SK-N-MC (cell line): ENCODE measurements around the gene LRRC3.

Experiments
- DNase-seq: peaks from one replicate; pipeline ENCODE4 v3.0.0-alpha.2; 2011; ENCODE audit warnings: low read depth, low spot score
- H3K27ac ChIP-seq: fragments of 200-600 bp; sonication (generic); 2 replicates; pipeline ENCODE4 v1.5.1; 2016; ENCODE audit warnings: mixed run types
- H3K36me3 ChIP-seq: fragments of 200-600 bp; sonication (generic); 2 replicates; pipeline ENCODE4 v1.6.1; 2017; ENCODE audit warnings: antibody characterized with exemption, low read length, mixed read lengths; ENCODE audit not compliant: insufficient read depth
- H3K4me3 ChIP-seq: fragments of 200-600 bp; sonication (generic); 2 replicates; pipeline ENCODE4 v1.5.1; 2016
- H3K9ac ChIP-seq: fragments of 200-600 bp; sonication (generic); 2 replicates; pipeline ENCODE4 v1.8.0; 2017; ENCODE audit warnings: mixed run types, mixed read lengths; ENCODE audit not compliant: insufficient read length
- H3K9me3 ChIP-seq: fragments of 200-600 bp; sonication (generic); 2 replicates; pipeline ENCODE4 v1.6.1; 2017; ENCODE audit warnings: low read depth, mild to moderate bottlenecking, antibody characterized with exemption, low read length, moderate library complexity, mixed read lengths
- EZH2 ChIP-seq: fragments of 200-600 bp; sonication (generic); IDR thresholded peaks from one replicate; pipeline ENCODE4 v1.6.1; 2017; ENCODE audit warnings: antibody characterized with exemption
- FOXP2 ChIP-seq: optimal IDR thresholded peaks from 2 replicates; pipeline ENCODE3; 2011; ENCODE audit warnings: mild to moderate bottlenecking, moderate library complexity; ENCODE audit not compliant: insufficient read depth; ENCODE audit errors: extremely low read length, control extremely low read depth
- POLR2AphosphoS5 ChIP-seq: IDR thresholded peaks from 2 replicates; pipeline ENCODE4 v1.6.1; 2012; ENCODE audit warnings: mild to moderate bottlenecking, low read depth, low read length, borderline replicate concordance

Gene LRRC3

DNA sequence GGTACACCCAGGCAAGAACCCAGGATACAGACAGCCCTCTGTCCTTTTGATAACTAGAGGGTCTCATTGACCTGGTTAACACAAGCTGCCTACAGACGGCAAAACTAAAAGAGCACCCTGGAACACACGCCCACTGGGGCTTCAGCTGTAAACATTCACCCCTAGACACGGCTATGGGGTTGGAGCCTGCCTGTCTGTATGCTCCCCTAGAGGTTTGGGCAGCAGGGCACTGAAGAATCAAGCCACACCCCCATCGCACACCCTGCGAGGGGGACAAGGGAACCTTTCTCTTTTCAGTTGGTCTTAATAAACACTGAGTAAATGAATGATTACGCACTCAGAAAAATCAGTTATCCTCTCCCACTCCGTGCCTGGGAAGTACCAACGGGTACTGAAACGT lies 35.5 kb downstream of the LRRC3 start:
- DNase-seq: no peak
- no peaks in the 10 kb centered on the region for H3K9me3 ChIP-seq
- H3K9ac ChIP-seq: no peak overlapping the region
- no peak overlapping the region for H3K27ac ChIP-seq
- H3K4me3 ChIP-seq: no peak overlapping the region
- no peaks in the 10 kb centered on the region for H3K36me3 ChIP-seq
- TF ChIP-seq POLR2AphosphoS5 (no peak), FOXP2 (no peak), EZH2 (no peak)

DNA sequence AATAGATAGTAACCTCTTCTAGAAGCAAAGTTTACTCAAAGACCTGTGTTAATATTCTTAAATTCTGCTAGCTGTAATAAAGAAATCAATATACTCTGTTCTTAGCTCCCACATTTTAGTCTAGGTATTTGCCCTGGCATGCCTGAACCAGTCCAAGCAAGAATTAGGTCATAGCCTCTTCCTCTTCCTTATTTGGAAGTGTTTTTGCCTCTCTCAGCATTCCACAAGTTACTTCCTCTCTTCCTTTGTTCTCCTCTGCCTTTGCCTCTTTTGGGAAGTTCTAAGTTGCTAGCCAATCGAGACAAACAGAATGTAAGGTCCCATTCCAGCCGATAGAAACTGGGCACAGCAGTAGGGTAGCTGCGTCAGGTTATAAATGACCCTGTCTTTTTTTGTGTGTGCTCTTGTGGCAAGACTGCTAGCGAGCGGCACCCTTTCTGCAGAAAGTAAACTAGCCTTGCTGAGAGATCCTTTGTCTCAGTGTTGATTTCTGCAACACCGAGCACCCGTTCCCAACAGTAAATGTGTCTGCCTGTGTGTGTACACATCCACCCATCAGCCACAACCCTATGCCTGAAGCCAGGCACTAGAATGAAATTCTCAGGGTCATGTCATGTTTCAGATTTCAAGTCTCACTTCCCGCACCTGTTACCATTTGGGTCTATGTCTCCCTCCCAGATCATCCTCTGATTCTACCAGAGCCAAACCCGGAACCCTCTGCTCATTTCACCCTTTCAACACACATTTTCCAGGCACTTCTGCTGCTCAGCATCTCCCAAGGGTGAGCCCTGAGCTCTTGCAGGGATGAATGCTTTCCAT lies 37.5 kb downstream of the LRRC3 start:
- H3K27ac ChIP-seq: no peak overlapping the region
- no peak for DNase-seq
- H3K9me3 ChIP-seq: no peaks in the 10 kb centered on the region
- H3K4me3 ChIP-seq: no peak overlapping the region
- no peak overlapping the region for H3K9ac ChIP-seq
- TF ChIP-seq EZH2: no peak
- no peak for TF ChIP-seq POLR2AphosphoS5
- no peak for TF ChIP-seq FOXP2
- no peaks in the 10 kb centered on the region for H3K36me3 ChIP-seq

DNA sequence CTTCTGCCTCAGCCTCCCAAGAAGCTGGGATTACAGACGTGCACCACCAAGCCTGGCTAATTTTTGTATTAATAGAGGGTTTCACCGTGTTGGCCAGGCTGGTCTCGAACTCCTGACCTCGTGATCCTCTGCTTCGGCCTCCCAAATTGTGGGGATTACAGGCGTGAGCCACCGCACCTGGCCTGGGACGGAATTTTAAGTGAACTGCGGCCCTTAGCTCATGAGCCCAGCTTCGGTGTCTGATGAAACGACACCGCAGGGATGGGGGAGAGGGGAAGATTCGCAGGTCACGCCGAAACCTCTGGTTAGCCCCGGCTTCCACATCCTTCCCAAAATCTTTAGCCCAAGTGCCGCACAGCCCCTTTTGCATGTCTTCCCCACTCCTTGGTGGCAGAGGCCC lies 39.1 kb downstream of the LRRC3 start:
- no peaks in the 10 kb centered on the region for H3K36me3 ChIP-seq
- TF ChIP-seq POLR2AphosphoS5 (no peak), EZH2 (no peak), FOXP2 (no peak)
- no peak overlapping the region for H3K4me3 ChIP-seq
- no peaks in the 10 kb centered on the region for H3K9me3 ChIP-seq
- H3K9ac ChIP-seq: no peak overlapping the region
- no peak for DNase-seq
- H3K27ac ChIP-seq: no peak overlapping the region

DNA sequence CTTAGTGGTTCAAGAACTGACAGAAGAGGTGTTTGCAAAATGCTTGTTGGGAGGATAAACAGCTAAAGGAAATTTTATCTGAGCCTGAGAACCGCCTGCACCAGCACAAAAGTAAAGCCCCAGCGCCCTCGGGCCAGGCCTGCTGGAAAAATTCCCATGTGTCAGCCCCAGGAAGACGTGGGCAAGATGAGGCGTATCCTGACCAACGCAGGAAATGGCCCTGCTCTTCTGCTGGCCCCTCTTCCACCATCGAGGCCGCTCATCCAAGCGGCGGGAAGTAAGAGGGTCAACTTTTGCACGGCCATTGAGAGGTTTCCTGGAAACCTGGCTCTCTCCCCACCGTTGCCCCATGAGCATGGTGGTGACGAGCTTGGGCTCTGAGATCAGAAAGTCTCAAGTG lies 39.6 kb downstream of the LRRC3 start:
- H3K9me3 ChIP-seq: no peaks in the 10 kb centered on the region
- DNase-seq: no peak
- no peak overlapping the region for H3K9ac ChIP-seq
- H3K36me3 ChIP-seq: no peaks in the 10 kb centered on the region
- no peak for TF ChIP-seq EZH2
- no peak for TF ChIP-seq POLR2AphosphoS5
- TF ChIP-seq FOXP2: no peak
- no peak overlapping the region for H3K27ac ChIP-seq
- no peak overlapping the region for H3K4me3 ChIP-seq

DNA sequence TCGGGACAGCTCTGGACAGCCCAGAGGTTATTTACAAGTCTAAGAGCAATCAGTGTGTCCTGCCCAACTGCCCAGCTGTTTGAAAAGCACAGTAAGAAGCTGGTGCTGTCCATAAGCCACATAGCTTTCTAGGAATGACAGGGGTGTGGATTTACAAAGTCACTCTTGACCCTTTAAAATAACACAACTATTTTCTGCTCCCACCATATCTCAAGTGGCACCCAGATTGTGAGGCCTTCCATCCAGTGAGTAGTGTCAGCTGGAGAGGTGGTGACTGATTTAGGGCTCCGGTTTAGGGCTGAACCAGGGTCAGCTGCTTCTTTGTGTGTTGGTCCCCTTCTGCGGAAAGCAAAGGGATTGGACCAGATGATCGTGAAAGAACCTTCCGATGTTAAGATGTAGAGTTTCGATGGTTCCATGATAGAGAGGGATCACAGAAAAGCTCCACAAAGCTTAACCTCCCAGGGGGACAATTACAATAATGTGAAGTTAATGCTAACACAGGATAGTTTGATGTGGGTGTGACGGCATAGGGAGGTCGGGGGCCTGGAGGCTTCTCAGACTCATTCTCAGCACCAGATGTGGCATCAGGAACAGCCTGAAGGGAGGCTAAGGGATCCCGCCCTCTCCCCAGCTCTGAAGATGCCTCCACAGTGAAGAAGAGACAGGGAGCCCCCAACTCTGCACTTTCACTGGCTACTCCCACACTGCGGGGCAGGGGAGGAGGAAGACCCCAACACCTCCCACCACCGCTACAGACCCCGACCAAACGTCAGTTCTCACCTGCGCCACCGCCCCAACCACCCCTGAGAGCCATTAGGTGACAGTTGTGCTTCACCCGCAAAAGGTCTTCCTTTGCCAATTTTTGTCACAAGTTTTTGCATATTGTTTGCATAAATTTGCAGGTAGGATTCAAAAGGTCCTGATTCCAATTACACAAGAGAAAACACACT lies 40.6 kb downstream of the LRRC3 start:
- DNase-seq: no peak
- no peak overlapping the region for H3K9ac ChIP-seq
- no peaks in the 10 kb centered on the region for H3K9me3 ChIP-seq
- no peak overlapping the region for H3K4me3 ChIP-seq
- TF ChIP-seq FOXP2 (no peak), EZH2 (no peak), POLR2AphosphoS5 (no peak)
- no peak overlapping the region for H3K27ac ChIP-seq
- no peaks in the 10 kb centered on the region for H3K36me3 ChIP-seq

DNA sequence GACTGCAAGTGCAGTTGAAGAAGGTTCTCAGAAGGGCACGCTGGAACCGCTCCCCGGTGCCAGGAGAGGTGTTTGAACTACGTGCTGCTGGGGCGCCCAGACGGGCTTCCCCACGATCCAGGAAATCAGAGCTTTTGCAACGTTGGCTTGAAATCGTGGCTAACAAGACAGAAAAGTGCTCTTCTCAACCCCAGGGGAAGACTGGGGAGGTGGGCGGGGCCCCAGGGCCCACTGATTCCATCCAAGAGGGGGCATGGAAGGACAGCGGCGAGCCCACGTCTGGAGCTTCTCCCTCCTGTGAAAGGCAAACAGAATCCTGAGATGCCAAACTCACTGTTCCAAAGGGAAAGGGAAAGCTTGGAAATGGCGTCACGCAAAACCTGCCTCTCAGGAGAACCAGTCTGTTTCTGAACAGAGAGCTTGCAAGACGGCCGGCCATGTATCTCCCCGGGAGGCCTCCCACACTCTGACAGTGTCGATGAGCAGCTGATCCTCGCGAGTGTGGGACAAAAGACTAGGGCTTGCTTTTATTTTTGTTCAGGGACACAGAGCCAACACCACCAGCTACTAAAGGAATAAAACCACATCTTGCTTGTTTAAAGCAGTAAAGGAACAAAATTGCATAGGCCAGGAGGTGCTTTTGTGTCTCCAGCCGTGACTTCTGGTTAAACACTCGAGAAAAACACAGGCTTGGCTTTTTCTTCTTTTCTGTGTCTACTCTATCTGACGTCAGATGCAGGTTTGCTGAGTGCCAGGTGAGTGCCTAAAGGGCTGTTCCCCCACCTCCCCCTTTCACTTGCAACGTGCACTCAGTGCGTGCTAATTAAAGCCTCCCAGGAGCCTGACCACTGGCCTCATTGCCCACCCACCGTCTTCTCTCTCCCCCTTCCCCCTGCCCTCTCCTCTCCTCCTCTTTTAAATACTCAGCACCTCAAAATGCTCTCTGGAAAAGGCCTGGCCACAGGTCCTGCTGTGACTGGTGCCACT lies 41.5 kb downstream of the LRRC3 start:
- Histone ChIP-seq H3K9me3 (no peaks in the 10 kb centered on the region), H3K4me3 (no peak overlapping the region), H3K9ac (no peak overlapping the region), H3K27ac (no peak overlapping the region), H3K36me3 (no peaks in the 10 kb centered on the region)
- no peak for DNase-seq
- TF ChIP-seq EZH2: no peak
- TF ChIP-seq FOXP2: no peak
- no peak for TF ChIP-seq POLR2AphosphoS5

DNA sequence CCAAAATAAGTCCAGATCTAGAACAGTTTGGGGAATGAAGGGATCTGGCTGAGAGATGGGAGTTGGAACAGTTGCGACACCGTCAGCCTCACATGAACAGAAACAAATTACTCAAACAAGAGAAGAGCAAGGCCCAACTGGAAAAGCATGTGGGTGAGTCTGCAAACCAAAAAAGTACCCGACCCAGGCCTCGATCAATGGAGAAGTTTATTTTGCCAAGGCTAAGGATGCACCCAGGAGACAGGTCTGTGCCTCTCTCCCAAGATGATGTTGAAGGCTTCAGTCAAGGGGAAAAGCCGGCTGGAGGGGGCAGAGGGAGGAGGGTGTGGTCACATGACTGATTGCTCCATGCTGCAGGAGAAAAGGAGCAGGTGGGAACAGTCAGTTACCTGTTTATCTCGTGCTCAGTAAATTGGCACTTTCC lies 42.4 kb downstream of the LRRC3 start:
- TF ChIP-seq POLR2AphosphoS5 (no peak), EZH2 (no peak), FOXP2 (no peak)
- no peak for DNase-seq
- Histone ChIP-seq H3K27ac (no peak overlapping the region), H3K9me3 (no peaks in the 10 kb centered on the region), H3K36me3 (no peaks in the 10 kb centered on the region), H3K4me3 (no peak overlapping the region), H3K9ac (peak overlapping the region; percentile 18)
